Measurements from ENCODE around the gene DAGLB.

DAGLB gene

DNA sequence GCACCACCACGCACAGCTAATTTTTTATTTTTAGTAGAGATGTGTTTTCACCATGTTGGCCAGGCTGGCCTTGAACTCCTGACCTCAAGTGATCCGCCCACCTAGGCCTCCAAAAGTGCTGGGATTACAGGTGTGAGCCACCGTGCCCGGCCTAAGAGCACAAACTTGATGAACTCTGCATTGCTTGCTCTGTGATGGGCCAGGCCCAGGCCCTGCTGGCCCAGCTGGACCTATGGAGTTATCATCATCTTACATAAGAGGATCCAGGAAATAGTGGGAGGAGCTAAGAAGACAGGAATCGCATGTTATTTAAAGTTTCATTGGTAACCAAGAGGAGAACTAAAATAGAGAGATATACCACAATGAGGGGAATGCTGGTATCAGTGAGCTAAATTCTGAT lies 86.9 kb downstream of the DAGLB start:
- no peak for DNase-seq (ENCODE audit: low spot score)

DNA sequence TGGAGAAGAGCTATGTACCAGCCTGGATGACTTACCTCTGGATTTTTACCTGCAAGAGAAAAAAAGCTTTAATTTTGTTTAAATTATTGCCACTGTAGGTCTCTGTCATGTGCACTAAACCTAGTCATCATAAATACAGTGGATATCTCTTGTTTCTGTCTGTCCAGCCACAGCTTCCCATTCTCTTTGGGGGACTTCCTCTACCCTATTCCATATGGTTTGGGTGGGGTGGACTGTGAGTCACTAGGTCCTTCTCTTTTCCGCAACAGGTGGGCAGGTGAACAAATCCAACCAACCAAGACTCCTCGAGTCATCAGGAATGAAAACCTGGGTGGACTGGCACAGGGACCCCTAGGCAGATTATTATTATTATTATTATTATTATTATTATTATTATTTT lies 88.0 kb downstream of the DAGLB start:
- no peak for DNase-seq (ENCODE audit: low spot score)

All from kidney capillary endothelial cell (primary cell).